H1 (cell line): ENCODE measurements around the gene SLC23A3. TPM values are rescaled to one million over a fixed set of nuclear protein-coding genes. Genes with fewer than 3 reads are reported as not detected.

Source experiments
- CHD7 ChIP-seq: fragments of 300-600 bp; sonication (generic); IDR thresholded peaks from 2 replicates; pipeline ENCODE4 v1.7.1; 2012; ENCODE audit warnings: low read length, moderate library complexity, mild to moderate bottlenecking, inconsistent platforms; ENCODE audit not compliant: insufficient replicate concordance
- CTCF ChIP-seq, 3 experiments: IDR thresholded peaks; 1 replicate in 2 of 3; 2 replicates in 1 of 3; pipeline versions ENCODE4 v1.5.1 to v1.6.1; 2011; ENCODE audit warnings: low read length in 3 of 3, mild to moderate bottlenecking in 3 of 3, inconsistent platforms in 2 of 3, low read depth in 1 of 3, moderate library complexity in 1 of 3; ENCODE audit not compliant: insufficient read depth in 1 of 3; ENCODE audit errors: control extremely low read depth in 1 of 3
- E2F6 ChIP-seq: IDR thresholded peaks from 2 replicates; pipeline ENCODE4 v1.6.1; 2012; ENCODE audit warnings: inconsistent platforms
- FOSL1 ChIP-seq: IDR thresholded peaks from 2 replicates; pipeline ENCODE4 v1.6.1; 2011; ENCODE audit warnings: mild to moderate bottlenecking, low read depth, low read length, moderate library complexity; ENCODE audit not compliant: insufficient read depth
- TBP ChIP-seq: IDR thresholded peaks from 2 replicates; pipeline ENCODE4 v1.6.1; 2011; ENCODE audit warnings: low read depth, low read length, improper control_type of control experiment
- polyA plus RNA-seq, 7 experiments: library from polyadenylated mRNA; depleted of rRNA in 3 of 7; stranded (reverse) in 5 of 7; unstranded in 2 of 7; fragments of >200 nt in 5 of 7; fragments of 200-250 nt in 2 of 7; gene quantifications; 1 replicate in 5 of 7; 2 replicates in 1 of 7; 4 replicates in 1 of 7; pipeline versions ENCODE4 v1.2.1 to v1.2.3, GENCODE V29; 2011 to 2013; ENCODE audit warnings: missing spikeins in 2 of 7, mixed read lengths in 2 of 7
- total RNA-seq: library from RNA; stranded (reverse); fragmentation: NEBNext Ultra II Directional; extraction: Animal tissue kit (Norgen Biotek cat#: 25700); gene quantifications from 2 replicates; pipeline ENCODE4 v1.2.1, GENCODE V29; 2021

Gene SLC23A3
- total and polyA plus RNA-seq, 2 of the 8 experiments (the other 6 are each of a cell fraction or from before 2014, with no cell fraction given): 0.35 to 0.84 TPM

GRCh38 chr2:219218732-219219701 is 49.2 kb upstream of the SLC23A3 start, which contains the start of gene ABCB6 (continued):
- TF ChIP-seq CHD7: no peak
- TF ChIP-seq E2F6: peak; percentile 99
- TF ChIP-seq TBP: peak; percentile 72
- TF ChIP-seq CTCF (IDR thresholded peaks at IDR 0.05; ENCODE audit: control extremely low read depth in 1 of 3, insufficient read depth in 1 of 3, low read depth in 1 of 3, low read length in 3 of 3): peak in 1 of 3 experiments; percentile 2; a peak in 2 of 4 replicates
- TF ChIP-seq FOSL1: no peak
